NCI-H345 (cell line): ENCODE results near the gene MSL2.
"Not testable (repeated sequence)": the region's sequence is repeated elsewhere in the genome, so short reads cannot be mapped to it uniquely, and the experiment has no call there.

Source experiments
- DNase-seq: peaks from one replicate; lab custom pipeline; 2025; lab: John Stamatoyannopoulos, UW

Gene MSL2

GRCh38 chr3:136196064-136196400, at the start of gene MSL2:
TSS of gene MSL2 (minus strand) at chr3:136196335. CDS start at chr3:136195113, 1,222 bp downstream.
- no peak for DNase-seq

GRCh38 chr3:136245691-136246090, 49.6 kb upstream of the MSL2 start:
- DNase-seq, result no peak

- no peak for DNase-seq
Measured at GRCh38 chr3:136239094-136239493, 43.0 kb upstream of the MSL2 start.

DNA sequence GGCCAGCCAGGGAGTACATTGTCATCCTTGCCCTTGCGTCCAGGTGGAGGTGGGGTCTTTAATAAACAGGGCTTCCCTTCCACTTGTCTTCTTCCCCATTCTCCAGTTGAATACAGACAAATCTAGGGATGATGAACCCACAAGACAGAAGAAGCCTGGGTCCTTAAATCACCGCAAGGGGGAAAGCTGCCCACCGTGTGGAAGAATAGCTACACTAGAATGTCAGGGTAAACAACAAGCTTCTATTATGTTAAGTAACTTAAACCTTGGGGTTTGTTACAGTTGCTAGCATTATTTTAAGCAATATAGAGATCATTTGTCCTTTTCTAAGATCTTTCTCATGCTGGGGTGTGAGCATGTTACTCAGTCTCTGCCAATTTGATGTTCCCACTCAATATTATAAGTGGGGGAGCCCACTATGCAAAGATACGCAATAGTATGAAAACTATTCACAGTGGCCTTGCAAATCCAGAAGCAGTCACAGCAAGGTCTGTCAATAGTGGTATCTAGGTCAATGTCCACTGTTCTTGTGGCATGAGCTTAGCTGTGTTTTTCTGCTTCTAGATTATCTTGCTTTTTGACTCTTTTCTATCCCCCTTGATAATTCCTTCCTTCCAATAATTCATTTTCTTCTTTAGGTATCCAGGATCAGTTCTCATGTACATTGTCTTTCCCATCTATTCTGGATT, 42.0 kb upstream of the MSL2 start:
- DNase-seq, result no peak

GRCh38 chr3:136237103-136237502, 41.0 kb upstream of the MSL2 start:
- no peak for DNase-seq

DNA sequence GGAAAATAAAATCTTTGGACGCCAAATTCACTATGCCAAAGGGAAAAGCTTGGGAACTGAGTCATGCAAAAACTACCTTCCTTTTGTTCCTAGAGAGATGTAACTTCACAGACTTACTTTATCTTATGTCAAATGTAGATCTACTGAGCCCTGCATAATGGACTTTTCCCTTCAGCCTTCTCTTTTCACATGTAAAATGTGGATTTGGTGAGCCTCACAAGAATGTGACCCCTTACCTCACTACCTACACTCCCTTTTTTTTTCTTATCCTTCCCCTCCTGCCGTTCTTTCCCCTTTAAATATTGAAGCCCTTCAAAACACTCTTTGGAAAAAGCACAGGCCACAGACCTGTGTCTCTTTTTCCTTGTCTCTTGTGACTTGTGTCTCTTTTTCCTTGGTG, 40.0 kb upstream of the MSL2 start:
- DNase-seq, result no peak

DNA sequence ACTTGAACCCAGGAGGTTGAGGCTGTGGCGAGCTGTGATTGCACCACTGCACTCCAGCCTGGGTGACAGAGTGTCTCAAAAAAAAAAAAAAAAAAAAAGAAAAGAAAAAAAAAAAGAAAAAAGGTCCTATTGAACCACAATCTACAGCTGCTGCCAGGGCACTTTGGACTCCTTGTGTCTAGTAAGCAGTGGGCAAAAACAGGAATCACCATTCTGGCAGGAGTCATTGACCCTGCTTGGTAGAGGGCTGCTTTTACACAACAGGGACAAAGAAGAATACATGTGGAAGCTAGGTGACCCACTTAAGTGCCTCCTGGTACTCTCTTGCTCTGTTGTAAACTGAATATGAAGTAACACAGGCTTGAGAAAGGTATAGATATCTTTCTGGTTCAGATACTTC, 39.4 kb upstream of the MSL2 start:
- DNase-seq, result no peak

- no peak for DNase-seq
Measured at GRCh38 chr3:136232413-136232812, 36.3 kb upstream of the MSL2 start.

DNA sequence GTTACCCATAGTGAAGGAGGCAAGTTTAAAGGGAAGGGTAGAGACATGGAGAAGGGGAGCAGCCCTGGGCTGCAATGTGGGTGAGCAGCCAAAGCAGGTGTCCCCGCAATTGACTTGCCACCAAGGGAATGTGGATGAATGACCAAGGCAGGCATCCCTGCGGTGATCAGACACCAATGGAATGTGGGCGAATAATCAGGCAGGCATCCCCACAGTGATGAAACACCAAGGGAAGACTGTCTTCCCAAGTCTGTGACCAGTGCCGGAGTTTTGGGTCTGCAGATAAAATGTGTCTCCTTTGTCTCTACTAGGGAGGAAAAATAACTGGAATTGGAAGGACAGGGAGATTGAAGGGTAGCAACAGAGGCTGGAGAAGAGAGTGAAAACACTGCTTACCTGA, 26.6 kb upstream of the MSL2 start:
- DNase-seq, result not testable (repeated sequence)

DNA sequence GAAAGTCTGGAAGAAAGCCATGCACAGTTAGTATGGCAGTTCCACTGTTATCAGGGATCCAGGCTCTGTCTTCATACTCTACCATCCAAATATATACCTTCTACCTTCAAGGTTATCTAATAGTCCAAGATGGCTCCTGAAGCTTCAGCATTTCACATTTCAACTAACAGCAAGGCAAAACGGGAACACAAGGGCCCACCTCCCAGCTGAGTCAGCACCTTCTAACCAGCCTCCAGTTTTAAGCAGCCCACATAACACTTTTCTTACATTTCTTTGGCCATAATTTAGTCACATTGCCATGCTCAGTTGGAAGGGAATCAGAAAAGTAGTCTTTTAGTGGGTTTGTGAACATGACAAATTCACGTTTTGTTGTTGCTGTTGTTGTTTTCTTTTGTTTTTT, 15.4 kb upstream of the MSL2 start:
- DNase-seq, result no peak

GRCh38 chr3:136209921-136210320, 13.8 kb upstream of the MSL2 start:
- DNase-seq, result no peak

DNA sequence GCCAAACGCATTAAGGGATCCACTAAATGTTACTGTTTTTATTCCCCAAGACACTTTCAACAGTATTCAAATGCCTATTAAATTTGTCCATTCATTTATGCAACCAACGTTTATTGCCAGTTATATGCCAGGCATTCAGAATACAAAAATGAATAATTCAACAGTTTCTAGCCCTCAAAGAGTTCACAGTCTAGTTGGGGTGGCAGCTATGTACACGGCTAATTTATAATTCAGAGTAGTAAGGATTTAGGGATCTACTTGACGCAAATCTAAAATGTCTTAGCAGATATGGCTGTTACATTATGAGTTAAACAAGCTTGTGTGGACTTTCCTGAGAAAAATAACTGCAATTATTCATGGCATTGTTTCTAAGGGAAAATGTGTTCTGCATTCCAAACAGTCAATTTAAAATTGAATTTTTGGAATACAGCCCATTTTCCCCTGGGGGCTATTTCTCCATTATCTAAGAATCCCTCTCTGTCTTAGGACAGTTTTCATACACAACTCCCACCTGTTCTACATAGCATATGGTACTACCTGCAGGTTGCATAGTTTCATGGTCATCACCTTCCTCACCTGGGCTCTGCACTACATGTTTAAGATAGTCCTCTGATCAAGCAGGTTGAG, 11.5 kb upstream of the MSL2 start:
- no peak for DNase-seq

- not testable (repeated sequence) for DNase-seq
Measured at GRCh38 chr3:136199219-136199618, 3.1 kb upstream of the MSL2 start.

DNA sequence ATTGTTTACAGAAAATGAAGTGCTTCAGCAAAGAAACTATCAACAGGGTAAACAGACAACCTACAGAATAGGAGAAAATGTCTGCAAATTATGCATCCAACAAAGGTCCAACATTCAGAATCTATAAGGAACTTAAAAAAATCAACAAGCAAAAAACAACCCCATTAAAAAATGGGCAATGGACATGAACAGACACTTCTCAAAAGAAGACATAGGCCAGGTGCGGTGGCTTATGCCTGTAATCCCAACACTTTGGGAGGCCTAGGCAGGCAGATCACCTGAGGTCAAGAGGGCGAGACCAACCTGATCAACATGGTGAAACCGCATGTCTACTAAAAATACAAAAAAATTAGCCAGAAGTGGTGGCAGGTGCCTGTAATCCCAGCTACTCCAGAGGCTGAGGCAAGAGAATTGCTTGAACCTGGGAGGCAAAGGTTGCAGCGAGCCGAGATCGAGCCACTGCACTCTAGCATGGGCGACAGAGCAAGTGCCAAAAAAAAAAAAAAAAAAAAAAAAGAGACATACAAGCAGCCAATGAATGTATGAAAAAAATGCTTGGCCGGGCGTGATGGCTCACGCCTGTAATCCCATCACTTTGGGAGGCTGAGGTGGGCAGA, 2.4 kb upstream of the MSL2 start:
- not testable (repeated sequence) for DNase-seq

DNA sequence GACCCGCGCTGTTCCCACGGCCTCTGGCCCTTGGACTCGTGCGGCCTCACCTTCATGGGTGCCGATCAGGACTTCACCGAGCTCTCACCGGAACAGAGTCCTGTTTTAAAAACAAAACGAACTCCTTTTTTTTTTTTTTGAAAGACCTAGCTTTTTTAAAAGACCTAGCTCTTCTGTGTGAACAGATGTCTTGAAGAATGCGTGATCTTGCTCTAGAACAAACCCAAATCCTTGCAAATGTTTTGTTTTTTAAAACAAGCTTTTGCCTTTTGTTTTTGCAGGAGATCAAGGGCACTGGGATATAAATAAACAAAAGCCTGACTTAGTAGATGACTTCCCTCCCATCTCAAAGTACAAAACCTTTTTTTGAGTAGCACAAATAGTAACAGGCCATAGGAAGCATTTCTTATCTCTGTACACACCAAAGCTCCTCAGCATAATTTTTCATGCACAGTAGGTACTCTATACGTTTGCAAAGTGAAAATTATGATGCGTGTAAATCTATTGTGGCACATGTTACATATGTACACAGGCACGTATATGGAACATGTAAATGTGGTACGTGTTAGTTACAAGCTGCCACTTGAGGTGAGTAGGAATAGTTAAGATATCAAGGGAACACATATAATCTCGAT, 1.1 kb upstream of the MSL2 start:
- DNase-seq, result no peak

DNA sequence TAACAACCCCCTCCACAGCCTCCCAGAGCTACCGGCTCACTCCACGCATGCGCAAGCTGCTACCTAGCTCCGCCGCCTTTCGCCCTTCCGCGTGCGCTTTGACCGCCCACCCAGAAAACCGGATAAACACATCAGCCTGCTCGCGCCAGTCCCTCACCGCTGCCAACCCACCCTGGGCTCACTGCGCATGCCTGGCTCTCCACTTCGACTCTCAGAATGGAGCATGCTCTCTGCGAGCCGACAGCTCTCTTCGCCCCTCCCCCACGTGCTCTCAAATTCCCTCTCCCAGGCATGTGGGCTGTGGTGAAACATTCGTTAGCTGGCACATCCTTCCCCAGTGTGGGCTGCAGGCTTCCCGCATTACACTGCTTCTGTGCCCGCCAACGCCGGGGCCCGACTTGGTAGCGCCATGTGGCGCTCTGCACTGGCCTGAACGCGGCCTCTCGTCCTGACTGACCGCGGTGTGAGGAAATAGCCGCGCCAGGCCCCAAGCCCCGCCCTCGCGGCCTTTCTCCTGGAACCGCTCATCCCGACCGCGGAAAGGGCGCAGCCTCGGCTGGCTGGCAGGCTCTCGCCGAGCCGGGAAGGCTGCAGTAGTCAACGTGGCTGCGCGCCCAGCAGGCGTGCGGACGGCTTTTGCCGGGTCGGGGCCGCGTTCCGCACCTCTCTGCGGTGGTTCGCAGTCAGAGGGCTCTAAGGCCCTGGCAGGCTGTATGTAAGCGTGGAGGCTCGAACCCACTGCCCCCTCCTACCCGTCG, 445 bp upstream of the MSL2 start:
- DNase-seq, result peak; percentile 98

- peak; percentile 66 for DNase-seq
Measured at GRCh38 chr3:136195258-136196063, 674 bp downstream of the MSL2 start.

- peak; percentile 2 for DNase-seq
Measured at GRCh38 chr3:136194409-136195257, 1.5 kb downstream of the MSL2 start.

DNA sequence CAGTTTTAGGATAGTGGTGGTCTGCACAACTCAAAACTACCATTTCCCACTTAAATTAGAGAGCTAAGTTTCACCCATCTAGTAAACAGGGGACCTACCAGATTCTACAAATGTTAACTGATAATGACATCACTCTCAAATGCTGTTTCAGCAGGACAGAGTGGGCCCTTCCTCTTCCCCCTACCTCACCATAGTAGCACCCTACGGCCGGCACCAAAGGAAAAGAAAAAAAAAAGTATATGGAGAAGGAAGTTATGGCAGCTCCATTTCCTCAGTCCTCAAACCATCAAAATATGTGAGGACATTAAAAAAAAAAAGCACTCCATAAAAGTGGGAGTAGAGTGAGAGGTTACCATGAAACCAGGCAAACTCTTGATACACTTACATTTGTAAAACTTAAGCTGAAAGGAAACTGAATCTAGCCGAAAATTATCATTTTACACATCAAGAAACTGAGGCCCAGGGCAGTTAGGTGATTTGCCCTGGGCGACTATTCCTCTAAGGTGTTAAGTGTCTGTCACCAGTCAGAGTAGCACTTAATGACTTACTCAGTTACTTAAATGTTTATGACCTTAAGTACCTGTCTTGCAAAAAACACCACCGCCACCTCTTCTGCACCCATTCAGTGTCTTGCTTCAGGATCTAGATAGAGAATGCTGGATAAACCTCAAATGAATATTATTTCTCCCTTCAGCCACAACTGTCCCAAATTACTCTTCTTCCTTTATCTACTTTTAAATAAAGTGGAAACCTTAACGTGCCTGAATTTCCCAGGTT, 2.7 kb downstream of the MSL2 start:
- no peak for DNase-seq

DNA sequence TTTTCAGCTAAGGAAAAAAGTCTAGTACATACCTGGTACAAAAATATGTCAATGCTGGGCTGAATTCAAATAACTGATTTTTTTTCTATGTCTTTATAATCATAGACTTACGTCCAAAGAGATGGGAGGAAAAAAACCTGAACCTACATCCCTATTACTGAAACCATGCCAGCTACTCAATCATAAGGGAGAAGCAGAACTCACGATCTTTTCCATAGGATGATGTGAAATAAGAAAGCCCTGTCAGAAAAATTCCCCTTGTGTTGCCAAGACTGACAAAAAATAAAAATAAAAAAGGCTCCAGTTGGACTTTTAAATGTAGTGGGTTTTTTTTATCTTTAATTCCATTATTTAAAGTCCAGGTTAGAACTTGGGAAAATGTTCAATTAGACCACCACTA, 3.3 kb downstream of the MSL2 start:
- DNase-seq, result no peak
